ENCODE data around the gene P2RX2.

P2RX2 gene

DNA sequence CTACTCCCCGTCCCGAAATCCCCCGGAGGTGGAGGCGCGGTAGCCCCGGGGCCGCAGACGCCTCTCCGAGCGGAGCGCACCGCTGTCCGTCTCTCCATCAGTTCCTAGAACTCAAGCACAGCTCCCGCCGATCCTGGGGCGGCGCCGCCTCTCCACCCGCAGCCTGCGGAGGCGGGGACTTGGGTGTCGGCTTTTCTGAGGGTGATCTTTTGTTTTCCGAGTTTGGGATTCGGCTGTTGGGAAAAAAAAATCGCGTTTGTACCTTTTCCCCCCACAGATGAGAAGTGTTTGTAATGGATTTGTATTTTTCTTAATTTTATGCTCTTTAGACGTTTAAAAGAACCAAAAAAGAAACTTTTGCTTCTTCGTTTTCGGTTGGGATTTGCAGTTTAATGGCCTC, 34.8 kb upstream of the P2RX2 start:
- no peak for TF ChIP-seq CTCF (IDR thresholded peaks at IDR 0.05; ENCODE audit: low read depth, low read length)
- H3K4me3 ChIP-seq (ENCODE audit: low read depth, low read length) = no peak overlapping the region

DNA sequence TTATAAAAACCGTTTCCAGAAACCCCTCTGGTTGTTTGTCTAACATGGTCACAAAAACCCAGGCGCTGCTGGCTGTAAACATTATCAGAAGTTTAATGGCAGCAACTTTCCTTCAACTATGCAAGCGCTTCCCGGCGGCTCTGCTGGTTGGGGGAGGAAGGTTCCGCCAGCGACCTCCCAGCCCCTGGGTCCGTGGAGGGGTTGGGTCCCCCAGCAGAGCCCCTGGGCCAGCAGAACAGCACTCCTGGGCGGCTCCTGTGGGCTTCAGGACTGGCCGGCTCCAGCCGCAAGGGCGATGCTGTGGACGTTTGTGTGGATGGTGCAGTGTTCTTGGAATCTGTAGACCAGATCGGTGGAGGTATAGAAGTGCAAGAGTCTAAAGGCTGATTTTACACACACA, 34.1 kb upstream of the P2RX2 start:
- no peak overlapping the region for H3K4me3 ChIP-seq (ENCODE audit: low read depth, low read length)
- no peak for TF ChIP-seq CTCF (IDR thresholded peaks at IDR 0.05; ENCODE audit: low read depth, low read length)

DNA sequence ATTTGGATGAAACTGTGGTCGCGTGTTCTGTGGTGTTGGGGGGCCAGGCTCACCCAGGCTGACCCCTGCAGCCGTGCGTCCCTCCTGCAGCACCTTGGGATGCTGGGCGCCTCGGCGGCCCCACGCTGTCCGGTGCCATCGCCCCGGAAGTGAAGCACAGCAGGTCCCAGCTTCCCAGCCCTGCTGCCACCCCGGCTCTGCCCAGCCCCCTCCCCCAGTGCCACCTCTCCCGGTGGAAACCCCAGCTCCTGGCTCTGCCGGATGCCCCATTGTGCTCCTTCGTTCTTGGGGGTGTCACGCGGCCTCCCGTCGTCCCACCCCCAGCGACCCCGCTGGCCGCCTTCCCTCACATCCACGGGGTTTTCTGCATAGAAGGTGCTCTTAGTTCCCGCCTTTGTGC, 33.4 kb upstream of the P2RX2 start:
- H3K4me3 ChIP-seq (ENCODE audit: low read depth, low read length) = no peak overlapping the region
- no peak for TF ChIP-seq CTCF (IDR thresholded peaks at IDR 0.05; ENCODE audit: low read depth, low read length)

DNA sequence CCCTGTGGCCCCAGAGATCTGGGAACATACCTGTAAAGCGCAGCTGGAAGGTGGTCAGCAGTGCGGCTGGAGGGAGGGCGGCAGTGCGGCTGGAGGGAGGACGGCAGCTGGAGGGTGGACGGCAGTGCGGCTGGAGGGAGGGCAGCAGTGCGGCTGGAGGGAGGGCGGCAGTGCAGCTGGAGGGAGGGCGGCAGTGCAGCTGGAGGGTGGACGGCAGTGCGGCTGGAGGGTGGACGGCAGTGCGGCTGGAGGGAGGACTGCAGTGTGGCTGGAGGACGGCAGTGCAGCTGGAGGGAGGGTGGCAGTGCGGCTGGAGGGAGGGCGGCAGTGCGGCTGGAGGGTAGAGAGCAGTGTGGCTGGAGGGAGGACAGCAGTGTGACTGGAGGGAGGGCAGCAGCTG, 31.6 kb upstream of the P2RX2 start:
- no peak for TF ChIP-seq CTCF (IDR thresholded peaks at IDR 0.05; ENCODE audit: low read depth, low read length)
- H3K4me3 ChIP-seq (ENCODE audit: low read depth, low read length) = no peak overlapping the region

GRCh38 chr12:132587781-132588180, 30.8 kb upstream of the P2RX2 start:
- no peak for TF ChIP-seq CTCF (IDR thresholded peaks at IDR 0.05; ENCODE audit: low read depth, low read length)
- no peak overlapping the region for H3K4me3 ChIP-seq (ENCODE audit: low read depth, low read length)

DNA sequence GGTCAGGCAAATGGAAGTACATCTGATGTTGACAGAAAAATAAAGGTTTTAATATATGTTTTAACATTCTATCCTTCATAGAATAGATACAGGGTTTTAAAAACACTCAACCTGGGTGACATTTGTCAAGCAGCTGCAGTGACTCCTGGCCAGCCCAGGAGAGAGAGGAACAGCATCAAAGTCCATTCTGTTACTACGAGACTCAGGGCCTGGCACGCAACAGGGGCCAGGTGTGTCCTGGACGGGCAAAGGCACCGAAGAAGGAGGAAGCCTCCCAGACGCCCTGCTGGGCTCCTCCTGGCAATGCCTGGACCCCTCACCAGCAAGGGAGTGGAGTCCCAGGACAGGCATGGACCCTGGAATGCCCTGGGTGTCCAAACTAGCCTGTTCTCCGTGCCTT, 30.3 kb upstream of the P2RX2 start:
- no peak overlapping the region for H3K4me3 ChIP-seq (ENCODE audit: low read depth, low read length)
- no peak for TF ChIP-seq CTCF (IDR thresholded peaks at IDR 0.05; ENCODE audit: low read depth, low read length)

DNA sequence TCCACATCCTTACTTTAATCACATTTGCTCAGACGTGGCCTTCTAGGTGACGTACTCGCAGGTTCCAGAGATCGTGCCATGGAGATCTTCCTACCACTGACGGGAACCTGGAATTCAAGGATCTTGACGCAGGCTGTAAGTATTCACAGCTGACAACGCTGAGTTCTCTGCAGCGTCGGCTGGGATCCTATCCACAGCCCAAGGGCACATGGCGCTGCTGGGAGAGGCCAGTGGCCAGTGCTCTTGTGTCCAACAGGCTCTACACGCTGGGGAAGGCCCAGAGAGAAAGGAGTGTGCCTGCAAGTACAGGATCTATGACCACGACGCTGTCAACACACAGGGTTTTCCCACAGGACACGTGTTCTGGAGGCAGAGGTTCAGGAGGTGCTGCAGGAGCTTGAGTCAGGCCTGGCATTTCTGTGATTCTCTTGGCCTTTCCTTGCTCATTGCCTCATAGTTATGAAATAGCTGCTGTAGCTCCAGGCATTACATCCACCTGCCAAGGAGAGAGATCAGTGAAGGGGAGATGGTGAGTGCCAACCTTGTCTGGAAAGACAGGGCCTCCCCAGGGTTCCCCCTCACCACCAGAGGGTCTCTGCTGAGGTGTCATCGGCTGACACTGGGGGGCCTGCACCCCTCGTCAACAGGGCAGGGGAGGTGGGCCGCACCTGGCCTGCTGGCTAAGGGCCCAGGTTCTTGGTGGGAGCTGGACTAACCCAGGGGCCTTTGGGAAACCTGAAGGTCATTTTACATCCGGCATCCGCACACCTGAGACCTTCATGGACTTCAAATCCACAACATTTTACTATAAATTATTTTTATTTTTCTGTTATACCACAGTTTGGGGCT, 29.5 kb upstream of the P2RX2 start:
- no peak overlapping the region for H3K4me3 ChIP-seq (ENCODE audit: low read depth, low read length)

More for the DNA sequence above, 29.5 kb upstream of the P2RX2 start:
- TF ChIP-seq CTCF (IDR thresholded peaks at IDR 0.05; ENCODE audit: low read depth, low read length) = no peak
